ENCODE data around the gene RALGAPB. TPM values are rescaled to one million over a fixed set of nuclear protein-coding genes. Genes with fewer than 3 reads are reported as not detected.

RALGAPB gene
- polyA plus RNA-seq (2013): 27.2 TPM

DNA sequence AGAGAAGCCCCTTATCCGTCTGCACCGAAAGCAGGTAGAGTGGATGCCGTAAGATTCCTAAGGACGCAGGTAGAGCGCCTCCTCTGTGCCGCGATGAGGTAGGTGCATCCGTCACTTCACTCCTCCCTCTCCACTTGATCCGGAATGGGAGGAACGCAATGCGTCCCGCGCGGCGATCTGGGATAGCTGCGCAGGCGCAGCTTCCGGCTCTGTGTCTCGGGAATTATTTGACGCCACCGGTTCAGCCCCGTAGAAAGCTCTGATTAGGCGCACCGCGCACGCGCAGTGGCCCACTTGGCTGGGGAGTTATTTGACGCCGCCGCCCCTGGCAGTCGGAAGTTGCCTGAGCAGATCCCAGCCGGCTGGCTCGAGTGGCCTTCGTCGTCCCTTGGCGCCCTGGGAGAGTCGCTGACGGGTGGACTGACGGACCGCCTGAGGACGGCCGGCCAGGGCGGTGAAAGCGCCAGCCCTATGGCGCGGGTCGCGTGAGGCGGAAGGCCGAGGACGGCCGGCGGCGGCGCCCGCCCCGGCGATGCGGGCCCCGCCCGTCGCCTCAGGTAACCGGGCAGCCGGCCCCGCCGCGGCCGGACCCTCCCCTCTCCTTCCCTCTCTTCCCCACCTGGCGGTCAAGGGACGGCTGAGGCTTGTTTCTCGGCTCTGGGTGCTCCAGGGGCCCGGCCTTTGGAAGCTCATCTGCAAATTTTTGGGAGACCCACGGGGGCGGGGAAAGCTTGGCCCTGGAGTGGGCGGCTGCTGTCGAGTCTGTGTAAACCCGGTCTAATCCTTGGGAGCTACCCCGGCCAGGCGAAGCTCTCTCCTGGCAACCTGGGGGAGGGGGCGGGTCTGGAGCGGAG, at the start of gene RALGAPB:
RALGAPB (plus strand) TSS at position 331 of the 854 bp plus-strand sequence. CDS start 15,590 bp downstream, outside the sequence.
- Histone ChIP-seq H3K27me3 (replicated peaks in 2 of 5; ENCODE audit: control insufficient read depth in 4 of 5, insufficient read depth in 5 of 5, low read length in 4 of 5) (peaks cover 0 to 4% (median 0%) of the 10 kb centered on the region in 5 experiments), H3K4me1 (ENCODE audit: control extremely low read depth in 1 of 4, control insufficient read depth in 4 of 4, insufficient read depth in 4 of 4, low read length in 3 of 4) (peaks cover 7 to 16% (median 15%) of the 10 kb centered on the region in 4 experiments), H3K36me3 (ENCODE audit: control insufficient read depth in 4 of 4, insufficient read depth in 4 of 4, low read length in 3 of 4) (peaks cover 0 to 2% (median 0%) of the 10 kb centered on the region in 4 experiments), H3K4me3 (ENCODE audit: control insufficient read depth in 1 of 7, extremely low read depth in 1 of 7, insufficient read depth in 4 of 7, low read depth in 2 of 7, low read length in 6 of 7) (peak within 1 kb of the TSS; percentile 72 to 92 (median 88)), H3K27ac (ENCODE audit: insufficient read depth in 1 of 2, low read depth in 1 of 2, low read length in 2 of 2, poor library complexity in 1 of 2, severe bottlenecking in 2 of 2) (peak within 1 kb of the TSS; percentile 62 to 86), H3K9me3 (ENCODE audit: control extremely low read depth in 1 of 5, control insufficient read depth in 4 of 5, insufficient read depth in 2 of 5, low read depth in 1 of 5, low read length in 4 of 5) (no peaks in the 10 kb centered on the region)
- CTCF ChIA-PET: interaction anchor here (0.7 to 3.8 kb wide), 8 partner anchors 12 to 249 kb away, joined by 3 to 15 read pairs (median 4); partner anchors contain the start of gene SNHG17
- 0% methylated on average over 58 of the region's 81 CpGs for WGBS (ENCODE audit: insufficient coverage)
- DNase-seq: peak; percentile 97 to 98 (median 97)
- POLR2A ChIA-PET: interaction anchor here (1.1 kb wide), 2 partner anchors 10 to 23 kb away, joined by 3 read pairs; no protein-coding TSS in a partner anchor

DNA sequence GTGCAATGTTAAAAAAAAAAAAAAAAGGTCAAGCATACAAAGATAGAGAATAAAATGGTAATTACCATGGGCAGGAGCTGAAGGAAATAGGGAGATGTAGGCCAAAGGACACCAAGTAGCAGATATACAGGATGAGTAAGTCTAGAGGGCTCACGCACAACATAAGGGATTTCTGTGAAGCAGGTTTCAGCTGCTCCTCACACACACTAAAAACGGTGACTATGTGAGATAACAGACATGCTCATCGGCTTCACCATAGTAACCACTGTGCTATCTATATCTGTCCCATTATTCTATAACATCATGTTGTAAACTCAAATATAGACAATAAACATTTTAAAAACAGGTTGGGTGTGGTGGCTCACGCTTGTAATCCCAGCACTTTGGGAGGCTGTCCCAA, 49.1 kb upstream of the RALGAPB start:
- no peak for DNase-seq
- WGBS (ENCODE audit: insufficient coverage): 100% methylated on average over 1 of the region's 4 CpGs
- Histone ChIP-seq H3K27me3 (replicated peaks in 2 of 5; ENCODE audit: control insufficient read depth in 4 of 5, insufficient read depth in 5 of 5, low read length in 4 of 5) (no peaks in the 10 kb centered on the region), H3K9me3 (ENCODE audit: control extremely low read depth in 1 of 5, control insufficient read depth in 4 of 5, insufficient read depth in 2 of 5, low read depth in 1 of 5, low read length in 4 of 5) (no peaks in the 10 kb centered on the region), H3K4me3 (ENCODE audit: control insufficient read depth in 1 of 7, extremely low read depth in 1 of 7, insufficient read depth in 4 of 7, low read depth in 2 of 7, low read length in 6 of 7) (no peak overlapping the region), H3K36me3 (ENCODE audit: control insufficient read depth in 4 of 4, insufficient read depth in 4 of 4, low read length in 3 of 4) (peaks cover 20 to 98% (median 85%) of the 10 kb centered on the region in 4 experiments), H3K27ac (ENCODE audit: insufficient read depth in 1 of 2, low read depth in 1 of 2, low read length in 2 of 2, poor library complexity in 1 of 2, severe bottlenecking in 2 of 2) (no peak overlapping the region), H3K4me1 (ENCODE audit: control extremely low read depth in 1 of 4, control insufficient read depth in 4 of 4, insufficient read depth in 4 of 4, low read length in 3 of 4) (no peaks in the 10 kb centered on the region)
- ChIA-PET CTCF (interaction anchor here (0.7 to 1.3 kb wide), 2 partner anchors 11 to 376 kb away, joined by 3 to 6 read pairs; partner anchors contain the start of gene SNHG17), POLR2A (interaction anchor here (0.6 kb wide), 2 partner anchors 15 to 428 kb away, joined by 3 to 6 read pairs; no protein-coding TSS in a partner anchor)

DNA sequence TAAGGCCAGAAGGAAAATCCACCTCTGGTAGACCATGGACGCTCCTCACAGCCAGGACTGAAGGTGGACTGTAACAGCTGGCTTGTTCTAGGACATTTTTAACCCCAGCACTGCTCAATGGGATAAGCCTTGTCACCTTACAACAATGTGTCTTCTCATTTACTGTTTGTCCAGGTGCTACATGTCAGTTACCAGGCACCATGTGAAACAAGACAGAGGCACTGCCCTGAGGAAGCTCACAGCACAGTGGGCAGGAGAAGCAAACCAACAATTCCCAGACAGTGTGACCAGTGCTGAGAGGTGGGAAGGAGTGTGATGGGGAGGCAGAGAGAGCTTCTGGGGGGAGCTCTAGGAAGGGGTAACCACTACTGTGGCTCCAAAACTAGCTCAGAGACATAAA, 48.2 kb upstream of the RALGAPB start:
- no peak for DNase-seq
- H3K9me3 ChIP-seq (ENCODE audit: control extremely low read depth in 1 of 5, control insufficient read depth in 4 of 5, insufficient read depth in 2 of 5, low read depth in 1 of 5, low read length in 4 of 5): no peaks in the 10 kb centered on the region
- no peak overlapping the region for H3K27ac ChIP-seq (ENCODE audit: insufficient read depth in 1 of 2, low read depth in 1 of 2, low read length in 2 of 2, poor library complexity in 1 of 2, severe bottlenecking in 2 of 2)
- 100% methylated on average over 1 of the region's 1 CpG for WGBS (ENCODE audit: insufficient coverage)
- H3K4me1 ChIP-seq (ENCODE audit: control extremely low read depth in 1 of 4, control insufficient read depth in 4 of 4, insufficient read depth in 4 of 4, low read length in 3 of 4): no peaks in the 10 kb centered on the region
- H3K36me3 ChIP-seq (ENCODE audit: control insufficient read depth in 4 of 4, insufficient read depth in 4 of 4, low read length in 3 of 4): peaks cover 23 to 99% (median 88%) of the 10 kb centered on the region in 4 experiments
- no peaks in the 10 kb centered on the region for H3K27me3 ChIP-seq (replicated peaks in 2 of 5; ENCODE audit: control insufficient read depth in 4 of 5, insufficient read depth in 5 of 5, low read length in 4 of 5)
- H3K4me3 ChIP-seq (ENCODE audit: control insufficient read depth in 1 of 7, extremely low read depth in 1 of 7, insufficient read depth in 4 of 7, low read depth in 2 of 7, low read length in 6 of 7): no peak overlapping the region
- ChIA-PET CTCF (interaction anchor here (1.3 kb wide), 1 partner anchor 10 kb away, joined by 6 read pairs; the partner anchor contains the start of gene SNHG17), POLR2A (no interaction called here)

DNA sequence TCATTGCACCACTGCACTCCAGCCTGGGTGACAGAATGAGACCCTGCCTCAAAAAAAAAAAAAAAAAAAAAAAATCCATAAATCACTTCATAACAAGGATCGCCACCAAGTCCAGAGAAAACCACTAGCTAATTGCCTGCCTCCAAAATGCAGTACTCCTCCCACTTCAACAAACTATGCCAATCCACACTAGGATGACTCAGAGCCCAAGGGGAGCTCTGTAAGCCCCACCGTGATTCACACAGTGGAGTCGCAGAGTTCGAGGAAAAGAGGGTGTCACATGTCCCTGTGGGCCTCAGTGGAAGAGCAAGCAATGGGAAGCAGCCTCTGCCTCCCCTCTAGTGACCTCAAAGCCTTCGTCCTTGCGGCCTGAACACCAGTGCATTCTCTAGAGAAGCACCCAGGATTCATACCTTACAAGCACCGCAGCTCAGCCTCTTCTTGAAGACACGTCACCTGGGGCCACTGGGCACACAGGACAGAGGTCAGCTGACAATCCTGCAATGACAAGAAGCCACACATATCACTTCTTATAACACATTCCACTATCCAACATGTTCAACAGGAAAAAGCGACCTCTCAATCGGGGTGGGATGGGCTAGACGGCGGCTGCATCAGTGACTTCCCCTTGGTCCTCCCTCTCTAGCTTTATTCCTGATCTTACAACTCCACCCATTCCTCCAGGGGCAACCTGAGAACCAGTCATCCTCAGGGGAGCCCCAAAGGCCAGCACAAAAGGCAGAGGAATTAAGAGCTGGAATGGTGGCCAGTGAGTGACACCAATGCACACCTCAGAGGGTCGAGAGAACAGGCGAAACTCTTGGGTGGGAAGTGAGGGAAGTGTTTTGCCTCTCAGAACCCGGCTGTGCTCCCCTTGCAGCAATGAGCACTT, 46.4 kb upstream of the RALGAPB start:
- Histone ChIP-seq H3K36me3 (ENCODE audit: control insufficient read depth in 4 of 4, insufficient read depth in 4 of 4, low read length in 3 of 4) (peaks cover 28 to 95% (median 86%) of the 10 kb centered on the region in 4 experiments), H3K4me1 (ENCODE audit: control extremely low read depth in 1 of 4, control insufficient read depth in 4 of 4, insufficient read depth in 4 of 4, low read length in 3 of 4) (peaks cover 0 to 4% (median 0%) of the 10 kb centered on the region in 4 experiments), H3K27me3 (replicated peaks in 2 of 5; ENCODE audit: control insufficient read depth in 4 of 5, insufficient read depth in 5 of 5, low read length in 4 of 5) (no peaks in the 10 kb centered on the region), H3K9me3 (ENCODE audit: control extremely low read depth in 1 of 5, control insufficient read depth in 4 of 5, insufficient read depth in 2 of 5, low read depth in 1 of 5, low read length in 4 of 5) (peaks cover 0 to under 1% (median 0%) of the 10 kb centered on the region in 5 experiments), H3K4me3 (ENCODE audit: control insufficient read depth in 1 of 7, extremely low read depth in 1 of 7, insufficient read depth in 4 of 7, low read depth in 2 of 7, low read length in 6 of 7) (no peak overlapping the region), H3K27ac (ENCODE audit: insufficient read depth in 1 of 2, low read depth in 1 of 2, low read length in 2 of 2, poor library complexity in 1 of 2, severe bottlenecking in 2 of 2) (no peak overlapping the region)
- ChIA-PET POLR2A (no interaction called here), CTCF (interaction anchor here (1.4 kb wide), 1 partner anchor 15 kb away, joined by 3 read pairs; no protein-coding TSS in a partner anchor)
- DNase-seq: peak in 1 of 3 donors; percentile 27
- 96% methylated on average over 14 of the region's 15 CpGs for WGBS (ENCODE audit: insufficient coverage)

DNA sequence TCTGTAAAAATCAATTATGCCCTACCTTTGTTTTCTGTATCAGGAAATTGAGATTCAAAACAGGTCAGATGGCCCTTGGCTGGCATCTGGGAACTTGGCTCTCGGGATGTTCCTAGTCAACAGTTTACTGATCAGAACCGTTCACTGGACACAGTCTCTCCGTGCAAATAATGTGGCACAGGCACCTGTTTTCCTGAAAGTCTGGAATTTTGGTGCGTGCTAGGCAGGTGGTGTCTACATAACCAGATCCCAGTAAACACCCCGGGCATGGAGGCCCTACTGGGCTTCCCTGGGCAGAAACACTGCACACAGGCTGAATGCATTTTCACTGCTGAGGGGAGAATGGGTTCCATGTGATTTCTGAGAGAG, 45.0 kb upstream of the RALGAPB start:
- Histone ChIP-seq H3K9me3 (ENCODE audit: control extremely low read depth in 1 of 5, control insufficient read depth in 4 of 5, insufficient read depth in 2 of 5, low read depth in 1 of 5, low read length in 4 of 5) (peaks cover 0 to 12% (median 6%) of the 10 kb centered on the region in 5 experiments), H3K27me3 (replicated peaks in 2 of 5; ENCODE audit: control insufficient read depth in 4 of 5, insufficient read depth in 5 of 5, low read length in 4 of 5) (no peaks in the 10 kb centered on the region), H3K27ac (ENCODE audit: insufficient read depth in 1 of 2, low read depth in 1 of 2, low read length in 2 of 2, poor library complexity in 1 of 2, severe bottlenecking in 2 of 2) (no peak overlapping the region), H3K4me3 (ENCODE audit: control insufficient read depth in 1 of 7, extremely low read depth in 1 of 7, insufficient read depth in 4 of 7, low read depth in 2 of 7, low read length in 6 of 7) (no peak overlapping the region), H3K4me1 (ENCODE audit: control extremely low read depth in 1 of 4, control insufficient read depth in 4 of 4, insufficient read depth in 4 of 4, low read length in 3 of 4) (peaks cover 0 to 7% (median 3%) of the 10 kb centered on the region in 4 experiments), H3K36me3 (ENCODE audit: control insufficient read depth in 4 of 4, insufficient read depth in 4 of 4, low read length in 3 of 4) (peaks cover 37 to 95% (median 85%) of the 10 kb centered on the region in 4 experiments)
- 94% methylated on average over 5 of the region's 5 CpGs for WGBS (ENCODE audit: insufficient coverage)
- CTCF ChIA-PET: no interaction called here
- no peak for DNase-seq
- POLR2A ChIA-PET: no interaction called here

DNA sequence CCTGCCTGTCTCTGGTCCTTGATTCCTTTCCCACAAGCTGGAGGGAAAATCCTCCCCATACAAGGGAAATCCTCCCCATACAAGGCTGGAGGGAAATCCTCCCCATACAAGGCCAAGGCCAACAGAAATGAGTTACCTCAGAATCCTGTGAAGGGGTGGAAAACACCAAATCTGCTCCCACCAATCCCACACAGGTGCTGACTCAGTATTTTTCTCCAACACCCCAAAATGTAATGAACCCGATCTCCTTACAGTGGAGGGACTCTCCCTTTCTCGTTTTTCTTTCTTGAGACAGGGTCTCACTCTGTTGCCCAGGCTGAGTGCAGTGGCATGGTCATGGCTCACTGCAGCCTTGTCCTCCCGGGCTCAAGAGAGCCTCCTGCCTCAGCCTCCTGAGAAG, 43.8 kb upstream of the RALGAPB start:
- CTCF ChIA-PET: no interaction called here
- DNase-seq: no peak
- H3K4me1 ChIP-seq (ENCODE audit: control extremely low read depth in 1 of 4, control insufficient read depth in 4 of 4, insufficient read depth in 4 of 4, low read length in 3 of 4): peaks cover 0 to 19% (median 10%) of the 10 kb centered on the region in 4 experiments

More for the DNA sequence above, 43.8 kb upstream of the RALGAPB start:
- Histone ChIP-seq H3K9me3 (ENCODE audit: control extremely low read depth in 1 of 5, control insufficient read depth in 4 of 5, insufficient read depth in 2 of 5, low read depth in 1 of 5, low read length in 4 of 5) (peaks cover 0 to 12% (median 6%) of the 10 kb centered on the region in 5 experiments), H3K4me3 (ENCODE audit: control insufficient read depth in 1 of 7, extremely low read depth in 1 of 7, insufficient read depth in 4 of 7, low read depth in 2 of 7, low read length in 6 of 7) (no peak overlapping the region), H3K27me3 (replicated peaks in 2 of 5; ENCODE audit: control insufficient read depth in 4 of 5, insufficient read depth in 5 of 5, low read length in 4 of 5) (no peaks in the 10 kb centered on the region), H3K27ac (ENCODE audit: insufficient read depth in 1 of 2, low read depth in 1 of 2, low read length in 2 of 2, poor library complexity in 1 of 2, severe bottlenecking in 2 of 2) (no peak overlapping the region), H3K36me3 (ENCODE audit: control insufficient read depth in 4 of 4, insufficient read depth in 4 of 4, low read length in 3 of 4) (peaks cover 35 to 98% (median 91%) of the 10 kb centered on the region in 4 experiments)
- POLR2A ChIA-PET: no interaction called here
- WGBS (ENCODE audit: insufficient coverage): 97% methylated on average over 3 of the region's 3 CpGs

All from common myeloid progenitor, CD34-positive (primary cell).